Bronchial epithelial cell (primary cell): ENCODE measurements around the gene NLRP1. TPM values are rescaled to one million over a fixed set of nuclear protein-coding genes. Genes with fewer than 3 reads are reported as not detected.

ENCODE experiments used
- DNase-seq: peaks from one replicate; pipeline ENCODE4 v3.0.0-alpha.2; 2010; ENCODE audit warnings: low read depth
- FAIRE-seq: peaks from 2 replicates; lab custom pipeline; 2011; peaks lifted over from hg19 to GRCh38; lab: Jason Lieb, UNC
- H3K27me3 ChIP-seq: 2 replicates; pipeline ENCODE4 v1.5.1; 2011; ENCODE audit warnings: low read length; ENCODE audit not compliant: control insufficient read depth, insufficient read depth
- H3K36me3 ChIP-seq: 2 replicates; pipeline ENCODE4 v1.5.1; 2011; ENCODE audit warnings: low read length; ENCODE audit not compliant: control insufficient read depth, insufficient read depth
- H3K4me3 ChIP-seq: 2 replicates; pipeline ENCODE4 v1.5.1; 2011; ENCODE audit warnings: mild to moderate bottlenecking, low read depth, low read length, control low read depth
- CTCF ChIP-seq: IDR thresholded peaks from 2 replicates; pipeline ENCODE4 v1.5.1; 2011; ENCODE audit warnings: mild to moderate bottlenecking, moderate library complexity, low read length, control low read depth, inconsistent platforms; ENCODE audit not compliant: insufficient read depth, severe bottlenecking
- total RNA-seq: library from RNA; depleted of rRNA; stranded (reverse); fragments of >200 nt; gene quantifications from 2 replicates; pipeline ENCODE4 v1.2.1, GENCODE V29; 2014

The NLRP1 gene
- total RNA-seq, 1 donor from 2014 or later, result 12.9 TPM

GRCh38 chr17:5536866-5537650 lies 47.3 kb downstream of the NLRP1 start:
- no peak for DNase-seq
- Histone ChIP-seq H3K27me3 (no peaks in the 10 kb centered on the region), H3K4me3 (no peak overlapping the region), H3K36me3 (peaks cover 37% of the 10 kb centered on the region)
- no peak for TF ChIP-seq CTCF
- FAIRE-seq, result no peak

DNA sequence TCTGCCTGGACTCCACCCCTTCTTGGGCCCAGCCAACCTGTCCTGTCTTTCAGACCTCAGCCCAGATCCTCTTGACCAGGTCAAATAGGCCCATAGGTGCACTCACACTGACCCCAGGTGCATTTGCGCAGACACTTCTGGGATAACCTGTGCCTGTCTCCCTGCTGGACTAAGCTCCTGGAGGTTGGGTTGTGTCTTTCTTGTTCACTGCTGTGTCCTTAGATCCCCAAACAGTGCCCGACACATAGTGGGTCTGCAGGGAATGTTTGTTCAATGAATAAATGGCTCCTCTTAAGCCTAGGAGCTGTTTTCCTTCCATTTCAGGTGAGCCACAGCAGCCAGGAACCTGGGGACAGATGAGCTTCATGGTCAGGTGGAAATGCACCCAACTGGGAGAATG lies 48.9 kb downstream of the NLRP1 start:
- Histone ChIP-seq H3K36me3 (peaks cover 34% of the 10 kb centered on the region), H3K4me3 (no peak overlapping the region), H3K27me3 (no peaks in the 10 kb centered on the region)
- TF ChIP-seq CTCF, result no peak
- DNase-seq, result no peak
- FAIRE-seq, result peak; percentile 43

GRCh38 chr17:5533486-5534315 lies 50.6 kb downstream of the NLRP1 start:
- Histone ChIP-seq H3K36me3 (peaks cover 33% of the 10 kb centered on the region), H3K4me3 (no peak overlapping the region), H3K27me3 (no peaks in the 10 kb centered on the region)
- FAIRE-seq (no peak), DNase-seq (no peak)
- no peak for TF ChIP-seq CTCF

DNA sequence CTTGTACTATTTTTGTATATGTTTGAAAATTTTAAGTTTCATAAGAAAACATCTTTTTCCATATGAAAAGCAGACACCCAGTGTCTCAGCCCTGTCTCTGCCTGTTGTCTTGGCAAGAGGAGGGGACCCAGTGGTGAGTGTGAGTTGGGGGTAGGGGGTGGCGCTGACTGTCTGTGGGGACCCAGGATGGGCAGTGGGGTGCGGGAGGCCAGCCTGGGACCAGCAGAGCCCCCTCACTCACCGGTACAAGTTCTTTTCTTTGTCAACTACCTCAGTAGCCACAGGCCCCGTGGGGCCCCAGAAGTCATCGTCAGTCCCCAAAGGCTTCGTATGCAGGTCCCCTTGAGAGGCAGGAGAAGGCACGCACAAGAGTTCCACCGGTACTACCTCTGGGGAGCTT lies 51.7 kb downstream of the NLRP1 start:
- H3K27me3 ChIP-seq, result no peaks in the 10 kb centered on the region
- DNase-seq (no peak), FAIRE-seq (no peak)
- H3K4me3 ChIP-seq, result no peak overlapping the region
- H3K36me3 ChIP-seq, result peaks cover 34% of the 10 kb centered on the region
- no peak for TF ChIP-seq CTCF

DNA sequence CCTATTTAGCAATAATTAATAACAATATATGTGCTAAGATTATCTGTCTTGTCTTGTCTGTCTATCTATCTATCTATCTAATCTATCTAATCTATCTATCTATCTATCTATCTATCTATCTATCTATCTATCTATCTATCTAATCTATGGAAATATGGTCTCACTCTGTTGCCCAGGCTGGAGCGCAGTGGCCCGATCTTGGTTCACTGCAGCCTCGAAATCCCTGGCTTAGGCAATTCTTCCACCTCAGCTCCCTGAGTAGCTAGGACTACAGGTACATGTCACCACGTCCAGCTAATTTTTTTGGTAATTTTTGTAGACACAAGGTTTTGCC lies 53.3 kb downstream of the NLRP1 start:
- no peak for FAIRE-seq
- no peak for TF ChIP-seq CTCF
- peaks cover 33% of the 10 kb centered on the region for H3K36me3 ChIP-seq
- no peaks in the 10 kb centered on the region for H3K27me3 ChIP-seq
- no peak overlapping the region for H3K4me3 ChIP-seq
- DNase-seq, result no peak
